GM04503 (cell line): Measurements from ENCODE around the gene ZNF548.
A peak's percentile ranks its signal among the peaks of the same experiment; 100 is the strongest.
"Not testable (repeated sequence)": the region's sequence is repeated elsewhere in the genome, so short reads cannot be mapped to it uniquely, and the experiment has no call there.

Source experiments
- DNase-seq: peaks from one replicate; pipeline ENCODE4 v3.0.0-alpha.2; 2012; ENCODE audit warnings: low read depth

ZNF548 gene

DNA sequence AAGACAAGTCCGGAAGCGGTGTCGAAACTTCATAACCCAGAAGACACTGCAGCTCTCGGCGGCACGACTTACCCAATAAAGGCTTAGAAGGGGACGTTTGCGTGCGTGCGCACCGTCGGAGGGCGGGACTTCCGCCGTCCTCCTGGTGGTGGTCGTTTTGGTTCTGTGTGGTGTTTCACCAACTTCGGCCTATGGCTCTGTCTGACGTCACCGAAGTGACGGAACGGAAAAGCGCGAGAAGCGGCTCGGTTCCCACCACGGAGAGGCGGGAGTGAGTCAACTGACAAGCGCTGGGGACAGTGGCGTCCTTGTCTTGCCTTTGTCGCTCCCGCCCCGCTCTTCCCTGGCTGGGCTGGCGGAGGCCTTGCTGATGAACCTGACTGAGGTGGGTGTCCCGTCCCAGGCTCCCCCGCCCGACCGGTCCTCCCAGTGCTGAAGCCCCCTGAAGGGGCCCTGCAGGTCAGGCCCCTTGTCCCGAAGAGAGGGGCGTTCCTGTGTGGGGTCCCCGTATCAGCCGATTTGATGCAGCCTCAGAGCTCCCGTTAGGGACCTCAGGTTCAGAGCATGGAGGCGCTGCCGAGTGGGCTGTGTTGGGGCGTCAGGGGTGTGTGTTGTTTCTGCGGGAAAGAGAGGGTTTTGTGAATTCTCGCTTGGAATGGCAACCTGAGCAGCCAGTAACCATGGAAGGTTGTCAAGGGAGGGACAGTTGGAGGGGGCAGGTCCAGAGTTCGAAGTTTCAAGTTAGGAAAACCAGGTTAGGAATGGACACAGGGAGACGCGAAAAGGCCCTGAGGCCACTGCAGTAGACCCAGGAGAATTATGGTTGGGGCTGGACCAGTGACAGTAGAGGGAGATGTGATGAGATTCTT lies at the start of gene ZNF548:
Gene ZNF548 (plus strand): TSS at position 125 of the 869 bp plus-strand sequence. CDS start 246 bp downstream, at position 371.
- peak; percentile 92 for DNase-seq

DNA sequence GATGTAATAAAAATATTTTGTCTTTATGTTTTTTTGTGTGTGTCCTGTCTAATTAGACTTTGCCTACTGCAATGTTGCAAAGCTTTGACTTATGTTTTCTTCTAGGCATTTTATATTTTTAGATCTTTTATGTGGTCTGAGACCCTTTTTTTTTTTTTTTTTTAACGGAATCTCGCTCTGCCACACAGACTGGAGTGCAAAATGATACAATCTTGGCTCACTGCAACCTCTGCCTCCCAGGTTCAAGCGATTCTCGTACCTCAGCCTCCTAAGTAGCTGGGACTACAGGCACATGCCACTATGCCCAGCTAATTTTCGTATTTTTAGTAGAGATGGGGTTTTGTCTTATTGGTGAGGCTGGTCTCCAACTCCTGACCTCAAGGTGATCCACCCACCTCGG lies 47.1 kb upstream of the ZNF548 start:
- DNase-seq: no peak

DNA sequence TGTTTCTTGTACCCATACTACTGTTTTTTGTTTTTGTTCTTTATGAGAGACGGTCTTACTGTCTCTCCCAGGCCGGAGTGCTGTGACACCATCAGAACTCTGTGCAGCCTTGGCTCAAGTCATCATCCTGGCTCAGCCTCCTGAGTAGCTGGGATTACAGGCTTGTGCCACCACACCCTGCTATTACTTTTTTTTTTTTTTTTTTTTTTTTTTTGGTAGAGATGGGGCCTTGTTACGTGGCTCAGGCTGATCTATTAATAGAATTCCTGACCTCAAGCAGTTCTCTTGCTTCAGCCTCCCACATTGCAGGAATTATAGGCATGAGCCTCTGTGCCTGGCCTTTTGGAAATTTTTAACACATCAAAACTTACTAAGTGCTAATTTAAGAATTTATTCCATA lies 41.5 kb upstream of the ZNF548 start:
- peak; percentile 51 for DNase-seq

DNA sequence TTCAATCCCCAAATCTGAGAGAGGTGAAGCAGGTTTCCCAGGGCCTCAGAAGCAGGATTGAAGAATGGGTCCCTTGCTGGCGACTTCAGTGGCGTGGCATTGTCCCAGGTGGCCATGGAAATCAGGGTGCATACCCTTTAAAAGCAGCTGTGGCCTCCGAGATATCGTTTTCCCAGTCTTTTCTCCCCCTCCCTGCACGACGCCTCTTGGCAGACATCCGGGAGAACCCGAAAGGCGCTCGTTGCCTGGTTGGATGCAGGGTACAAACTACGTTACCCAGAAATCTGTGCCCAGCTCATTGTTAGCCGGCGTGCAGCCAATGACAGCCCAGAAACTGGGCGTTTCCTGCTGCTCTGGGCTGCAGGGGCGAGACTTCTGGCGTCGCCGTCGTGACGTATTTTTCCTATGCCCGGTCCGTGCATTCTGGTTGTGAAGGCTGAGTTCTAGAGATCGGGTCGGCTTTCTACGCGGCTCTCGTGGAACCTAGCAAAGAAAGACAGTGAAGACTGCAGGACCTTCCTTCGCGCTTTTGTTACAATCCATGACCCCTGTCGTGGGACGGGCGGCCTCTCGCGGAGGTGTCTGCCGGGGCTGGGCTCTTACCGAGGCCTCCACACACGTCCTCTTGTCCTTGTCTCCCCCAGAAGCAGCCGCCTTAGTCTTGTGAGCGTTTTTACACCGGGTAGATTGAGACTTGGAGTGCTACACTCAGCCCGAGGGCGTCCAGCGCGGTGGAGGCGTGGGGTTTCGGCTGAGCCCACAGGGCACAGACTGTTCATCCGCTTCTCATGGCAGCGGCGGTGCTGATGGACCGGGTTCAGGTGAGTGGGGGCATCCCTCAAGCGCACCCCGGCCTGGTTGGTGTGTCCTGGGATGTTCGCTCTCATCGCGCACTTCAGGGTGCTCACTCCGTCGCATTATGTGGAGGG lies 38.5 kb upstream of the ZNF548 start, which contains the start of gene ZNF304:
Gene ZNF304 (plus strand): TSS at position 395 of the 929 bp plus-strand sequence. CDS start 394 bp downstream, at position 789.
- DNase-seq: peak; percentile 81

DNA sequence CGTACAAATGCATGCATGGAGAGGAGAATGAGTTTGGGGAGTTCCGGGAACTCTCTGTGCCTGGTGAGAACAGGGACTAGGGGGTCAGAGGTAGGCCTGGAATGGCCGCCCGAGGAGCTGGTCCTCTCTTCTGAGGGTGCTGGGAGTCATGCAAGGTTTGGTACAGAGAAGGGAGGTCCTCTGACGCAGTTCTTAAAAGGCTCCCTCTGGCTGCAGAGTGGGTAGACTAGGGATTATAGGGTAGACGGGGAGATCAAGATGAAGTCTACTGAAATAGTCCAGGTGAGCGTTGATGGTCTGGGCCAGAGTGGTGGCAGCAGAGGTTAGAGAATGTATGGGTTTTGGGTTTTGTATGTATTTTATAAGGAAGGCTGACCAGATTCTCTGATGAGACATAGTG lies 37.8 kb upstream of the ZNF548 start:
- DNase-seq: no peak

DNA sequence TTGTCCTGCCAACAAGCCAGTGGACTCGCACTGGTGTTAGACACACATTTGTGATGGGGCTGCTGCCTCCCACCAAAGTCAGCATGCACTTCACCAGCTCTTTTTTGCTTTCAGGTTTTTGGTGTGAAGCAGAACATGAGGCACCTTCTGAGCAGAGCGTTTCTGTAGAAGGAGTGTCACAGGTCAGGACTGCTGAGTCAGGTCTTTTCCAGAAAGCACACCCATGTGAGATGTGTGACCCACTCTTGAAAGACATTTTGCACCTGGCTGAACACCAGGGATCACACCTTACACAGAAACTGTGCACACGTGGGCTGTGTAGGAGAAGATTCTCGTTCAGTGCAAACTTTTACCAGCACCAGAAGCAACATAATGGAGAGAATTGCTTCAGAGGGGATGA lies 33.7 kb upstream of the ZNF548 start:
- no peak for DNase-seq

DNA sequence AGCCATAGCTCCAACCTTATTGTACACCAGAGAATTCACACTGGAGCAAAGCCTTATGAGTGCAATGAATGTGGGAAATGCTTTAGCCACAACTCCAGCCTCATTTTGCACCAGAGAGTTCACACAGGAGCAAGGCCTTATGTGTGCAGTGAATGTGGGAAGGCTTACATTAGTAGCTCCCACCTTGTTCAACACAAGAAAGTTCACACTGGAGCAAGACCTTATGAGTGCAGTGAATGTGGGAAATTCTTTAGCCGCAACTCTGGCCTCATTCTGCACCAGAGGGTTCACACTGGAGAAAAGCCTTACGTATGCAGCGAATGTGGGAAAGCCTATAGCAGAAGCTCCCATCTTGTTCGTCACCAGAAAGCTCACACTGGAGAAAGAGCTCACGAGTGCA lies 32.2 kb upstream of the ZNF548 start:
- no peak for DNase-seq

DNA sequence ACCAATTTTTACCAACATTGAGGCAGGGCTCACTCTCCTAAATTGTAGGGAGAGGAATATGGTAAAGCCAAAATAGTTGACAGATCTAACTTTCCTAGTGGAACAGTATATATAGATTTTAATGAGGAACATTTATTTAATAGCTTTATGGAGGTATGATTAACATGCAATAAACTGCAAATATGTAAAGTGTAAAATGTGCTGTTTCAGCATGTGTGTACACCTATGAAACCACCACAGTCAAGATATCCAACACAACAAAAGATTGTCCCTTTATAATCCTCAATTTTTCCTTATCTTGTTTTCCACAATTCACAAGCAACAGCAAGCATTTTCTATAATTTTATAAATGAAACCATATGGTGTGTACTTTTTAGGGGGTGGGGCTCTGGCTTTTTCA lies 30.4 kb upstream of the ZNF548 start:
- DNase-seq: no peak

DNA sequence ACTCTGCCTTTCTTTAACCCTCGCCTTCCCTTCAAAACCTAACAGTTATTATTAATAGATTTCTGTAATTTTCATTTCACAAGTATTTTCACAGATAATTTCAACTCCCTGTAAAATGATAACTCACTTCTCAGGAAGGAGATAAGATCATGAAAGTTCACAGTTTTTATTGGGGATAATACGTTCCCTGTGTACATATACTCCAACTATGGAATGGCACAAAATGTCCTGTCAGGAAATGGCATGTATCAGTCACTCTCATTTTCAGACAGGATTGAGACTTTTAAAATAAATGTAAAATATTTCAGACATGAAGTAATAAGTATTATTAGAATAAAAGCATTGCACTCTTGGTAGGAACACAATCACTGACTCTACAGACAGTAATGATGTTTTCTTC lies 27.2 kb upstream of the ZNF548 start:
- no peak for DNase-seq

DNA sequence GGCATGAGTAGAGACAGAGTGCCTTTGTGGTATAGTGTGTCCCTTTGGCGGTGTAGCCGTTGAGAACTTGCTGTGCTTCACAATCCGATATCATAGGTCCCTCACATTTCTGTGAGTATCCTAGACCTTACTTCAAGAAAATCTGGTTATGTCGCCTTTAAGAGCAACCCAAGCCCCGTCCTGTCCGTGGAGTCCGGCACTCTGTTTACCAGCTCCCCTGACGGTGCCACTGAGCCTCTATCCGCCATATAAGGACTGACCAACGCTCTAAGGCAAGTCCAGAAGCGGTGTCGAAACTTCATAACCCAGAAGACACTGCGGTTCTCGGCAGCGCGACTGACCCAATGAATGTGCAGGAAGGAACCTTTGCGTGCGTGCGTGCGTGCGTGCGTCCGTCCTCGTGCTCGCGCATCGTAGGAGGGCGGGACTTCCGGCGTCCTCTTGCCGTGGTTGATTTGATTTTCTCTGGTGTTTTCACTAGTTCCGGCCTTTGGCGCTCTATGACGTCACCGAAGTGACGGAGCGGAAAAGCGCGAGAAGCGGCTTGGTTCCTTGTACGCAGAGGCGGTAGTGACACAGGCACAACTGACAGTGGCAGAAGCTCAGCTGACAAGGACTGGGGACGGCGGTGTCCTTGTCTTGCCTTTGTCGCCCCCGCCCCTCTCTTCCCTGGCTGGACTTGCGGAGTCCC lies 26.5 kb upstream of the ZNF548 start, which contains the start of the genes TRAPPC2B and ZNF547:
Gene TRAPPC2B (plus strand): TSS at position 555 of the 691 bp plus-strand sequence. CDS start 1,283 bp downstream, outside the sequence.
Gene ZNF547 (plus strand): TSS at position 555 of the 691 bp plus-strand sequence. CDS start 5,005 bp downstream, outside the sequence.
- peak; percentile 97 for DNase-seq

DNA sequence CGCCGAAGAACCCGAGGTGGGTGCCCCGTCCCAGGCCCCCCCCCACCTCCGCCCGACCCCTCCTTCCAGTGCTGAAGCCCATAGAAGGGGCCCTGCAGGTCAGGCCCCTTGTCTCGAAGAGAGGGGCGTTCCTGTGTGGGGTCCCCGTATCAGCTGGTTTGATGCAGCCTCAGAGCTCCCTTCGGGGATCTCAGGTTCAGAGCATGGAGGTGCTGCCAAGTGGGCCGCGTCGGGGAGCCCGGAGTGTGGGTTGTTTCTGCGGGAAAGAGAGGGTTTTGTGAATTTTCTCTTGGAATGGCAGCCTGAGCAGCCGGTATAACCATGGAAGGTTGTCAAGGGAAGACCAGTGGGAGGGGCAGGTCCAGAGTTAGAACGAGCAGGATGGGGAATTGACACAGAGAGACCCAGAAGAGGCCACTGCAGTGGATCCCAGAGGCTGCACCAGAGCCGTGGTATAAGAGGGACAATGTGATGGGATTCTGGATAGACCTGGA lies 25.9 kb upstream of the ZNF548 start:
- no peak for DNase-seq

DNA sequence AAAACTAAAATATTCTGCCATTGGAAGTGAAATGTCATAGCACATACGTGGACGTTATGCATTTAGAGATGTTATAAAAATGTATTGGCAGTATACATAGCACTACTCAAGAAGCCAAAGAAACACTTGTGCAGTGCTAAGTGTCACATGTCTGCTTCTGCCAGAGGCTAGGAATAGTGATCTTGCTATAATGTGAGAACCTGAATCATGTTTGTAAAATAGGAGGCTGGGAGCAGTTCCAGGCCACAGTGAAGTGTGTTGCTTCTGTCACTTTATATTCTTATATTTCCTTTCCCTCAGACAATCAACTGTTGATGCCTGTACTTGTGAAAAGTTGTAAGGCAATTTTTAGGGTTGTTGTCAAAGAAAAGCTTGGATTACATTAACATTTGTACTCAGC lies 22.9 kb upstream of the ZNF548 start:
- DNase-seq: no peak

DNA sequence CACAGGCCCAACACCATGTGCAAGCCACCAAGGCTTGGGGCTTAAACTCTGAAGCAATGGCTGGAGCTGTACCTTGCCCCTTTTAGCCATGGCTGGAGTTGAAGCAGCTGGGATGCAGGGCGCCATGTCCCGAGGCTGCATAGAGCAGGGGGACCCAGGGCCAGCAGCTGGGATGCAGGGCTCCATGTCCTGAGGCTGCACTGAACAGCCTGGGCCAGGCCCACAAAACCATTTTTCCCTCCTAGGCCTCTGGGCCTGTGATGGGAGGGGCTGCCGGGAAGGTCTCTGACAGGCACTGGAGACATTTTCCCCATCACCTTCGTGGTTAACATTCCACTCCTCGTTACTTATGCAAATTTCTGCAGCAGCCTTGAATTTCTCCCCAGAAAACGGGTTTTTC lies 15.5 kb upstream of the ZNF548 start:
- no peak for DNase-seq

DNA sequence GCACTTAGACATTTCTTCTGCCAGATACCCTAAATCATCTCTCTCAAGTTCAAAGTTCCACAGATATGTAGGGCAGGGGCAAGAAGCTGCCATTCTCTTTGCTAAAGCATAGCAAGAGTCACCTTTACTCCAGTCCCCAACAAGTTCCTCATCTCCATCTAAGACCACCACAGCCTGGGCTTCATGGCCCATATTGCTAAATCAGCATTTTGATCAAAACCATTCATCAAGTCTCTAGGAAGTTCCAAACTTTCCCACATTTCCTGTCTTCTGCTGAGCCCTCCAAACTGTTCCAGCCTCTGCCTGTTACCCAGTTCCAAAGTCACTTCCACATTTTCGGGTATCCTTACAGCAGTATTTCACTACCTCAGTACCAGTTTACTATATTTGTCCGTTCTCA lies 15.0 kb upstream of the ZNF548 start:
- not testable (repeated sequence) for DNase-seq

DNA sequence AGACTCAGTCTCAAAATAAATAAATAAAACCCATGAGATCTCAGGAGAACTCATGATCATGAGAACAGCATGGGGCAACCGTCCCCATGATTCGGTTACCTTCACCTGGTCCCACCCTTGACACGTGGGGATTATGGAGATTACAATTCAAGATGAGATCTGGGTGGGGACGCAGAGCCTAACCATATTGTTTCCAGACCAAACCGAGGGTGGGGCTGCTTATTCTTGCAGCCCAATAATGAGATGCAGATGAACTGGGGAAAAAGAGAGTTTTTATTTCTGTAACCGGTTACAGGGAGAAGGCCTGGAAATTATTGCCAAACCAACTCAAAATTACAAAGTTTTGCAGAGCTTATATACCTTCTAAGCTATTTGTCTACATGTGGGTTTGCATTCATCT lies 13.5 kb upstream of the ZNF548 start:
- DNase-seq: no peak

DNA sequence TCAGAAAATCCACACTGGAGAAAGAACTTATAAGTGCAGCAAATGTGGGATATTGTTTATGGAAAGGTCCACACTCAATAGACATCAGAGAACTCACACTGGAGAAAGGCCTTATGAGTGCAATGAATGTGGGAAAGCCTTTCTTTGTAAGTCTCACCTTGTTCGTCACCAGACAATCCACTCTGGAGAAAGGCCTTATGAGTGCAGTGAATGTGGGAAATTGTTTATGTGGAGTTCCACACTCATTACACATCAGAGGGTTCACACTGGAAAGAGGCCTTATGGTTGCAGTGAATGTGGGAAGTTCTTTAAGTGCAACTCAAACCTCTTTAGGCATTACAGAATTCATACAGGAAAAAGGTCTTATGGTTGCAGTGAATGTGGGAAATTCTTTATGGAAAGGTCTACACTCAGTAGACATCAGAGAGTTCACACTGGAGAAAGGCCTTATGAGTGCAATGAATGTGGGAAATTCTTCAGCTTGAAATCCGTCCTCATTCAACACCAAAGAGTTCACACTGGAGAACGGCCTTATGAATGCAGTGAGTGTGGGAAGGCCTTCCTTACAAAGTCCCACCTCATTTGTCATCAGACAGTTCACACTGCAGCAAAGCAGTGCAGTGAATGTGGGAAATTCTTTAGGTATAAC lies 12.0 kb upstream of the ZNF548 start:
- DNase-seq: no peak

DNA sequence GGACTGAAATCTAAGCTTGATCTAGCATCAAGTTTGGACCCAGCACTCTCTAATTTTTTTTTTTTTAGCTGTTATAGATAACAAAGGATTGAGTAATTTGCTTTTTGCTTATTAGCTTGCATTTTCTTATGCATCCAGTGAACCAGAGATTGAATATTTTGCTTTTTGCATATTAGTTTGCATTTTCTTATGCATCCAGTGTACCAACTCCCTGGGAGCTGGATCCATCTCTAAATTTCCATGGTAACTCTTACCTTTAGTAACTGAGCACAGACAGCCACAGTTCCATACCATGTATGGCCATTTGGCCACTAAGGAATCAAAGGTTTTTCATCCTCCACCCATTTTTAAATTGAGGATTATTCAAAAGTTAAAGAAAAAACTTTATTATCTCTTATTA lies 8.7 kb upstream of the ZNF548 start:
- no peak for DNase-seq

DNA sequence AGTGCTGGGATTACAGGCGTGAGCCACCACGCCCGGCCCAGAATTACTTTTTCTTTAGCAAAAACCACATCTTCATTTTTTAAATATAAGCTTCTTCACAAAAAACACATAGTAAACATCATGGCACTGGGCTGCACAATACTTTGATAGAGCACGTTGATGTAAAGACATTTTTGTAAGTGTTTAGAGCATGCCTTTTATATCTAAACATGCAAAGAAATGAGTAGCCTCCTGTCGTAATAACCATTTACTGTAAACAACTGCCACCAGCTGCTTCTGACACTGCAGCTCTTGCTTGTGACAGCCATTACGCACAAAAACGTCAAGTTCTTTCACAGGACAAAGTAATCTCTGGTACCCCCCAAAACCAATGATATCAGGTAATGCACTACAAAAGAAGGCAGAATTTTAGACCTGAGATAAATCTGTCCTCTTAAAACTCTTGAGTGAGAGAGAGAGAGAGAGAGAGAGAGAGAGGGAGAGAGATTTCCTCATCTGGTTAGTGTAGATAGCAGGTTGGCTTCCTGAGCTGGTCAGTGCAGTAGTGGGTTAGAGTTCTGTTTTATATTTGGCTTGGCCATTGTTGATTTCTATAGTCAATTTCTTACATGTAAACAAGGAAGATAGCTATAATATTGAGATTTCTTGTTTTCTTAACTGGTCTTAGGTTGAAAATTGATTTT lies 6.7 kb upstream of the ZNF548 start:
- DNase-seq: no peak

DNA sequence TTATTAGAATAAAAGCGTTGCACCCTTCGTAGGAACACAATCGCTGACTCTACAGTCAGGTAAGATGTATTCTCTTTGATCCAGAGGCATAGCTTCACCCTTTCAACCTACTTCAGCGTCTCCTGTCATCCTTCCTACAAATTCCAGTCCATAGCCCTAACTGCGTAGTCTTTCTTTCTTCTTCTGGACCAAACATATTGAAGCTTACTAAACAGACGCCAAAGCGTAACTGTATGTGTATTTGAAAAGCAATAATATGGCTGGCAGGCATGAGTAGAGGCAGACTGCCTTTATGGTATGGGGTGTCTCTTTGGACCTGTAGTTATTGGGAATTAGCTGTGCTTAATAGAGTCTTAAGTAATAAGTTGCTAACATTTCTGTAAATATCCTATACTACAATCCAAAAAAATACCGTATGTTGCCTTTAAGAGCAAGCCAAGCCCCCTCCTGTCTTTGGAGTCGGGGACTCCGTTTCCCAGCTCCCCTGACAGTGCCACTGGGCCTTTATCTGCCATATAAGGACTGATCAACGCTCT lies 392 bp upstream of the ZNF548 start:
- DNase-seq: no peak

DNA sequence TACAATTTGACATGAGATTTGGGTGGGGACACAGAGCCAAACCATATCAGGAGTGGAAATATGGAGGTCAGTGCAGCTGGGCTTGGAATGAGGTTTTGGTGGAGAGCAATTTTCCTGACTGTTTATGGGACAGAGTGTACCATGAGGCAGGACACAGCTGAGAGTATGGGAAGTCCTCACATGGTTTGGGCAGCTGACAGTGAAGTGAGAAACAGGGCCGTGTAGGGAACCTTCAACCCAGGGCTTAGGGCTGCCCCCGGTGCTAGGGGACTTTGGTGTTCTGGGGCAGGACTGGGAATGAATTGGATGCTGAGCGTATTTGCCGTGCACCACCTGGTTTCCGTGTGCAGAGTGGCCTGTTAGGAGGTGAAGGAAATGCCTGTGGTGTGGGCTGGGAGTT lies 6.1 kb downstream of the ZNF548 start:
- DNase-seq: no peak
